Ramos (cell line): ENCODE results near the gene ANKS4B.
"Not testable (repeated sequence)": the region's sequence is repeated elsewhere in the genome, so short reads cannot be mapped to it uniquely, and the experiment has no call there.

Source experiments
- in situ Hi-C: fragments of 300-500 bp; cut with MboI; formaldehyde crosslinking; loops from one replicate; pipeline ENCODE4 v1.14.3; 2022; ENCODE audit warnings: low sequenced_read_pairs; ENCODE audit not compliant: unreplicated experiment

ANKS4B gene

GRCh38 chr16:21233521-21234150, at the start of gene ANKS4B:
Gene ANKS4B (plus strand): TSS chr16:21233699. CDS start chr16:21233738, 39 bp downstream.
- in situ Hi-C loops, result no loop called here

DNA sequence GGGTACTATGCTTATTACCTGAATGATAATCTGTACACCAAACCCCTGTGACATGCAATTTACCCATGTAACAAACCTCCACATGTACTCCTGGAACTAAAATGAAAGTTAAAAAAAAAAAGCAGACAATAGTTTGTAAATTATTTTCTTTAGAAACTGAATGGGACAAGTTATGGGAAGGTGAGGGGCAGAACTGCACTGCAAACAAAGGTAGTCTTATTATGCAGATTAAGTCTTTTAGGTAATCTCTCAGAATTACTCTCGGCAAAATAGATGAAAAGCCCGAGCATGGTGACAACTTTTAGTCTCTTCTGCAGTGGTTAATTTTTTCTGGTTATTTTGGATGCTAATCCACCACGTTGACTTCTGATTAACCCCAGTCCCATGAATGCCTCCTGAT, 49.5 kb upstream of the ANKS4B start:
- in situ Hi-C loops, result no loop called here

DNA sequence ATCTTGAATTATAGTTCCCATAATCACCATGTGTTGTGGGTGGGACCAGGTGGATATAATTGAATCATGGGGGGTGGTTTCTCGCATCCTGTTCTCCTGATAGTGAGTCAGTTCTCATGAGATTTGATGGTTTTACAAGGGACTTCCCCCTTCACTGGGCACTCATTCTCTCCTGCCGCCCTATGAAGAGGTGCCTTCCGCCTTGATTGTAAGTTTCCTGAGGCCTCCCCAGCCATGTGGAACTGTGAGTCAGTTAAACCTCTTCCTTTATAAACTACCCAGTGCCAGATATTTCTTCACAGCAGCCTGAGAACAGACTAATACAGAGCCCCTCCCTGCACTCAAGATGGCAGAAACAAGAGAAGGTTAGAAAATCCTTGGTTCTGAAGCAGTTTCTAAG, 48.7 kb upstream of the ANKS4B start:
- in situ Hi-C loops, result no loop called here

- in situ Hi-C loops, result no loop called here
Observed at GRCh38 chr16:21185659-21186325, 47.7 kb upstream of the ANKS4B start.

GRCh38 chr16:21186326-21186691, 47.2 kb upstream of the ANKS4B start:
- in situ Hi-C loops, result no loop called here

GRCh38 chr16:21189311-21189710, 44.2 kb upstream of the ANKS4B start:
- in situ Hi-C loops, result no loop called here

GRCh38 chr16:21190013-21190412, 43.5 kb upstream of the ANKS4B start:
- in situ Hi-C loops, result no loop called here

- in situ Hi-C loops, result no loop called here
Observed at GRCh38 chr16:21190599-21190998, 42.9 kb upstream of the ANKS4B start.

DNA sequence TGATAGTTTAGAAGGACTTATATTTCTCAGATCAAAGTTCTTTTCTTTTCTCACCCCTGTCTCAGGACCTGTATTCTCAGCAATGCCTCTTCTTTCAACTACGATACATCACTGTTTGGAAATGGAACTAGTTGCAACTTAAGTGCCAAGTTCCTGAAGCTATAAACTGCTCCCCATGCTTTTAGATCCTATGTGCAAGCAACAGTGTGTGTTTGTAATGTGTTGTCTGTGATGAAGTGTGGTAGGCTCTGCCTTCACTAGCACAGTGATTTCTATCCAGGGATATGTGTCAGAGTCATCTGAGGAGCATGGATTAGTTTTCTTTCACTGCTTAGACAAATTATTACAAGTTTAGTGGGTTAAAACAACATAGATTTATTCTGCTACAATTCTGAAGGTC, 40.5 kb upstream of the ANKS4B start:
- in situ Hi-C loops, result no loop called here

DNA sequence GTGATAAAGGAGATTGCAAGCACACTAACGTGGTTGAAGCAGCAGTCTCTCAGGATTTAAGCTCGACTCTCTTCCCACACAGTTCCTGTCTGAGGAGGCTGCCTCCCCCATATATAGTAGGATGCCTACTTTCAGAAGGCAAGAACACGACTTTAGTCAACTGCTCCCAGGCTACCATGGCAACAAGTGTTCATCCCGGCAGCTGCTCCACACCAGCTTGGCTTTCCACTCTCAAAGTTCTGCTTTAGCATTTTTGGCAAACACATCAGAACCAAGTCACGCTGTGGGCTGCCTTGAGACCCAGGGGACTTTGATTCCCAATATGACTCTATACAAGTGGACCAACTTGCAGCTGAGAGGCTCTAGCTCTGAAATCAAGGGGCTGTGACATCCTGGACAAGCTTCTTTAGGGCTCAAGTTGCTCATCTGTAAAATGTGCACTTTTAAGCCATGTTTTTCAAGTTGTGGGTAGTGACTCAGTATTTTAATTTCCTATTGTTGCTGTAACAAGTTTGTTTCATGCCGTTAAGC, 38.7 kb upstream of the ANKS4B start:
- in situ Hi-C loops, result no loop called here

- in situ Hi-C loops, result not testable (repeated sequence)
Observed at GRCh38 chr16:21195330-21195729, 38.2 kb upstream of the ANKS4B start.

DNA sequence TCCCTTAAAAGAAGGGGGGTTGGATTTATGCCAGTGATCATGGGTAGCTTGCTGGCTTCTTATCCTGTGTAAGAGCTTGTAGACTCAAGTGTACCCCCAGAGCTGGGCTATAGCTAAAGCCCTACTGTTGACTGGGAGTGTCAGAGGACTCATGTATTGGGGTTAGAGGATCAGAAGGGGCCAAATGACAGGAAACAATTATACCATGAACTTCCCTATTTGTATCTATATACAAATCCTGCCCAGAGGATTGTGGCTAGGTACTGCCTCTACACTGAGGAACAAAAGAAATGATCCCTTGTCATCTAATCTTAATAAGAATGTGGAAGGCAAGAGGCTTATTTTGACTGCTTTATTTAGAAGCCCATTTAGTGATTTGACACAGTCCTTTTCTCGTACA, 36.4 kb upstream of the ANKS4B start:
- in situ Hi-C loops, result no loop called here

DNA sequence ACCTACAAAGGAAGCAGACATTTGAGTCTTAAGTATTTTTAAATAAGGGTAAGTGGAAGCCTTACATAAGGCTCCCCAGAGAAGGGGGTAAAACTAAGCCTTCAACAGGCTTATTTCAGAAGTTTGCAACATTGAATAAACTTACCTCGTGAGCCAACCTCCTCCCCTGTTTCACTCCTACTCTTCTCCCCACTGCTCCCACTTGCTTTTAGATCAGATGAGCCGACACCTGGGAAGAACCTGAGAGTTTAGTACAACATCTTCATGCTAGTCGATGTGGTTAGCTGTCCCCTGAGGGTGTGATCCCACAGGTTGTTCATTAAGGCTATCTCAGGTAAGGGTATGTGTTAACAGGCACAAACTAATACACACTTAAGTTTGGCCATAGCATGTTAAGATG, 35.9 kb upstream of the ANKS4B start:
- in situ Hi-C loops, result no loop called here

DNA sequence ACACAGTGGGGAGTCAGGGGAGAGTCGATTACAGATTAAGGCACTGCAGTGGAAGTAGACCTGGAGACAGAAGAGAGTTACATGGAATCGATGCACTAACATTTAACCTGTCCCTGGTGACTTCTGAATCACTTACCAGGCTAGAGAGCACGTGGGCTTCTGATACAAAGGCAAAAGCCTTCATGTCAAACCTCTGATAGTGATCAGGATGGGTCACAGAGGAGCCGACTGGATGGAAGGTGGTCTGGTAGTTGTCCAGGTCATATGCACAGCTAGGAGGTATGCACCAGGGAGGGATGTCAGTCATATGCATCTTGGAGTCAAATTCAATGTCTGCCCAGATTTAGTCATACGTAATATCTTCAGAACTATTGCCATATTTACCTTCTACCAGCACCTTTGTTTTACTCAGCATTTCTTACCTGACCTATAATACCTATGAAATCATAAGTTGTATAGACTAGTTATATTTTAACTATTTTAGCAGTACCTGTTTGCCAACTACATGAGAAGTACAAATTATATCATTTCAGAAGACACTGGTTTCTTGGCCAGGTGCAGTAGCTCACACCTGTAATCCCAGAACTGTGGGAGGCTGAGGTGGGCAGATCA, 33.8 kb upstream of the ANKS4B start:
- in situ Hi-C loops, result no loop called here

DNA sequence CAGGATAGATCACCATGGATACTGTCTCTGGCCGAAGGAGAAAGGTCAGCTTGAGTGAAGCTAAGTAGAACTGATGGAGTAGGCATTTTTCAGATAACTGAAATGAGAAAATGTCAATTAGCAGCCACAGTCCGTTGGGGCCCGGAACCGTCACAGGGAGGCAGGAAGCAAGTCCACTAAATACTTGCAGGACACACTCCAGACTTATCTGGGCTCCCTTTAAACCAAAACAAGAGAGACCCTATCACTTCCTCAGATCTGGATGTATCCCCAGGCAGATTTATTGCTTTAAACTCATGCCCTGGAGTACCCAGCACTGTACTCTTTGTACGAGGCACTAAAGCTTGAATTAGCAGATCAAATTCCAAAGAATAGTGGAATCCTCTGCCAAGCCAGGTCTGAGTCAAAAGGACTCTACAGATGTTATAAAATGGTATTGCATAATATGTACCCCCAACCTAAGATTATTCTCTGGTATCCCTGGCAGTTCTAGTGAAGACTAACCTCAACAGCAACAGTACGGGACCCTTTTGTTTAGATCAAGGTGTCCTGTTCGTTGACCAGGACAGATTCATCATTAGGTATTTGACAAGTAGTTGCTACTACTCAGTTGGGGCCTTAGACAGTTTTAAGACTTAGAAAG, 30.2 kb upstream of the ANKS4B start:
- in situ Hi-C loops, result no loop called here

DNA sequence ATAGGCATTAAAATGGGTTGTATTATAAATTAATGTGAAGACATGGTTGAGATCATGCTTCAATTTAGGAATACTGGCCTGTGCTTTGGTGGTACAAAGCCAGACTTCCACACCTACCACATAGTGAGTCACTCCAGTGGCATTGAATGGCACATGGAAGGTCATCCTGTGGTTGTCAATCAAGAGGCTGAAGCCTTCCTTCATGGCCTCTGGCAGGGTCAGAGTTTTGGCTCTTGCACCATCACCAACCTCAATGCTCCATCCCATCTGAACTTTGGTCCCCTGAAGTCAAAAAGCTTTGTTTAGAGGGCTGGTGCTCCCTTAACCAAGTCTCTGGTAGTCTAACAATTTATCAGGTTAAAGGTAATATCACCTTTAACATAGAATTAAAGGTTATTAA, 28.2 kb upstream of the ANKS4B start:
- in situ Hi-C loops, result no loop called here

GRCh38 chr16:21206550-21206949, 26.9 kb upstream of the ANKS4B start:
- in situ Hi-C loops, result no loop called here

GRCh38 chr16:21208446-21209230, 24.9 kb upstream of the ANKS4B start:
- in situ Hi-C loops, result no loop called here

GRCh38 chr16:21211486-21211885, 22.0 kb upstream of the ANKS4B start, which contains the start of gene ZP2:
Gene ZP2 (minus strand): TSS chr16:21211574. CDS start chr16:21211547, 27 bp downstream.
- in situ Hi-C loops, result no loop called here

GRCh38 chr16:21214086-21214485, 19.4 kb upstream of the ANKS4B start:
- in situ Hi-C loops, result no loop called here
